Measurements from ENCODE around the gene KLF2. TPM values are rescaled to one million over a fixed set of nuclear protein-coding genes. Genes with fewer than 3 reads are reported as not detected.
A peak's percentile ranks its signal among the peaks of the same experiment; 100 is the strongest.

Gene KLF2
- total and polyA plus RNA-seq, 3 donors from 2014 or later, result 40.2 to 74.9 (median 42.4) TPM

DNA sequence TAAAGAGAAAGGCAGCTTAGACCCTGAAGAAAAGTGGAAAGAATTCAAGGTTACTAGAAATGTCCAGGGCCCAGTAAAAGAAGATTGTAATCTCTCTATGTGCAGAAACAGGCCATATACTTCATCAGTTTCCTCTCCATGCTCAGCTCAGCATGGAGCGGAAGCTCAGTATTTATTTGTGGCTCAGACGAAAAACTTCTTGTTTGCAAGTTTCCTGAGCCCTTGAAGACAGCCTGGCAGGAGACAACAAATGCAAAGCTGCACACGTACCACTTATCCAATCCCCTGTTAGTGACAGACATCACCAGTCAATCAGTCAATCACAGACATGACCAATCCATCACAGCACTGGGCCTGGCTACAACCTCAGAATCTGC, 8.1 kb upstream of the KLF2 start:
- H3K4me1 ChIP-seq, result peaks cover 32% of the 10 kb centered on the region
- no peaks in the 10 kb centered on the region for H3K36me3 ChIP-seq (ENCODE audit: low read depth, missing control alignments)
- intact Hi-C loops (cut with DNase I; ENCODE audit: low total_unique reads), result no loop called here
- no peak overlapping the region for H3K4me3 ChIP-seq
- no peak for TF ChIP-seq POLR2A (IDR thresholded peaks at IDR 0.05)
- TF ChIP-seq, protein P1, sequence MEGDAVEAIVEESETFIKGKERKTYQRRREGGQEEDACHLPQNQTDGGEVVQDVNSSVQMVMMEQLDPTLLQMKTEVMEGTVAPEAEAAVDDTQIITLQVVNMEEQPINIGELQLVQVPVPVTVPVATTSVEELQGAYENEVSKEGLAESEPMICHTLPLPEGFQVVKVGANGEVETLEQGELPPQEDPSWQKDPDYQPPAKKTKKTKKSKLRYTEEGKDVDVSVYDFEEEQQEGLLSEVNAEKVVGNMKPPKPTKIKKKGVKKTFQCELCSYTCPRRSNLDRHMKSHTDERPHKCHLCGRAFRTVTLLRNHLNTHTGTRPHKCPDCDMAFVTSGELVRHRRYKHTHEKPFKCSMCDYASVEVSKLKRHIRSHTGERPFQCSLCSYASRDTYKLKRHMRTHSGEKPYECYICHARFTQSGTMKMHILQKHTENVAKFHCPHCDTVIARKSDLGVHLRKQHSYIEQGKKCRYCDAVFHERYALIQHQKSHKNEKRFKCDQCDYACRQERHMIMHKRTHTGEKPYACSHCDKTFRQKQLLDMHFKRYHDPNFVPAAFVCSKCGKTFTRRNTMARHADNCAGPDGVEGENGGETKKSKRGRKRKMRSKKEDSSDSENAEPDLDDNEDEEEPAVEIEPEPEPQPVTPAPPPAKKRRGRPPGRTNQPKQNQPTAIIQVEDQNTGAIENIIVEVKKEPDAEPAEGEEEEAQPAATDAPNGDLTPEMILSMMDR (IDR thresholded peaks at IDR 0.05), result no peak
- 30 to 53% methylated on average over 3 of the region's 3 CpGs for WGBS, 2 donors
- H3K27me3 ChIP-seq, result no peaks in the 10 kb centered on the region
- no peaks in the 10 kb centered on the region for H3K9me3 ChIP-seq
- peak overlapping the region; percentile 50 to 78 for H3K27ac ChIP-seq
- DNase-seq, result peak; percentile 42

DNA sequence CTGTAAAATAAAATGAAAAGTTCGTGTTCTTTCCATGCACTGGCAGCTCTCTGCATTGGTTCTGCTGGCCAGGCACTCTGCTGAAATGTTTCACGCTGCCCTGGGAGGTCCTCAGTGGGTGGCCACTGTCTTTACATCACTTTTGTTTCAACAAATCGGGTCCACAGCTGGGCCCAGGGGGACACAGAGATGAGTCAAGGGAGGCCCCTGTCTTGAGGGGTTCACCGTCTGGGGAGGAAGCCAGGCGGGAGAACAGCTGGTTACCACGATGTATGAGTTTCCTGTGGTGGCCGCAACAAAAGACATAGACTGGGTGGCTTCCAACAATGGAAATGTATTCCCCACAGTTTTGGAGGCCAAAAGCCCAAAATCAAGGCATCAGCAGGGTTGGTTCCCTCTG, 5.1 kb upstream of the KLF2 start:
- Histone ChIP-seq H3K9me3 (no peaks in the 10 kb centered on the region), H3K36me3 (ENCODE audit: low read depth, missing control alignments) (no peaks in the 10 kb centered on the region), H3K27me3 (no peaks in the 10 kb centered on the region), H3K4me3 (no peak overlapping the region), H3K4me1 (peaks cover 42% of the 10 kb centered on the region), H3K27ac (no peak overlapping the region)
- intact Hi-C loops (cut with DNase I; ENCODE audit: low total_unique reads), result no loop called here
- WGBS, 2 donors, result 65 to 72% methylated on average over 7 of the region's 7 CpGs
- DNase-seq, result no peak
- TF ChIP-seq, protein P1 (IDR thresholded peaks at IDR 0.05), result no peak
- no peak for TF ChIP-seq POLR2A (IDR thresholded peaks at IDR 0.05)

DNA sequence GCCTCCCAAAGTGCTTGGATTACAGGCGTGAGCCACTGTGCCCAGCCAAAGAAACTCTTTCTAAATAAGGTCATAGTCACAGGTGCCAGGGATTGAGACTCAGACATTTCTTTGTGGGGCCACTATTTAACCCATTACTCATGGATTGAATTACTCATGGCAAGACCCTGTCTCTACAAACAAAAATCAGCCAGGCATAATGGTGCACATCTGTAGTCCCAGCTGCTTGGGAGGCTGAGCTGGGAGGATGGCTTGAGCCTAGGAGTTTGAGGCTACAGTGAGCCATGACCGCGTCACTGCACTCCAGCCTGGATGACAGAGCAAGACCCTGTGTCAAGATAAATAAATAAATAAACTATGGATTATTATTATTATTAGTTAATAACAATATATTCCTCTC, 3.6 kb upstream of the KLF2 start:
- H3K36me3 ChIP-seq (ENCODE audit: low read depth, missing control alignments), result no peaks in the 10 kb centered on the region
- H3K4me3 ChIP-seq, result no peak overlapping the region
- no peak for TF ChIP-seq POLR2A (IDR thresholded peaks at IDR 0.05)
- TF ChIP-seq, protein P1 (IDR thresholded peaks at IDR 0.05), result no peak
- intact Hi-C loops (cut with DNase I; ENCODE audit: low total_unique reads), result loop anchor here (10.0 kb wide), 1 partner anchor 66 kb away; no protein-coding TSS in a partner anchor
- no peaks in the 10 kb centered on the region for H3K27me3 ChIP-seq
- DNase-seq, result no peak
- 92 to 99% methylated on average over 3 of the region's 3 CpGs for WGBS, 2 donors
- H3K4me1 ChIP-seq, result peaks cover 32% of the 10 kb centered on the region
- H3K27ac ChIP-seq, result no peak overlapping the region
- no peaks in the 10 kb centered on the region for H3K9me3 ChIP-seq

DNA sequence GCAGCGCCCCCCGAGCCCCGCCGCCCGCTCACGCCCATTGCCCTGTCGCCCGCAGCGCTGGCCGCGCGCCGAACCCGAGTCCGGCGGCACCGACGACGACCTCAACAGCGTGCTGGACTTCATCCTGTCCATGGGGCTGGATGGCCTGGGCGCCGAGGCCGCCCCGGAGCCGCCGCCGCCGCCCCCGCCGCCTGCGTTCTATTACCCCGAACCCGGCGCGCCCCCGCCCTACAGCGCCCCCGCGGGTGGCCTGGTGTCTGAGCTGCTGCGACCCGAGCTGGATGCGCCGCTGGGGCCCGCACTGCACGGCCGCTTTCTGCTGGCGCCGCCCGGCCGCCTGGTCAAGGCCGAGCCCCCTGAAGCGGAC, 518 bp downstream of the KLF2 start:
- Histone ChIP-seq H3K4me3 (peak overlapping the region; percentile 94 to 96), H3K27ac (peak overlapping the region; percentile 96), H3K27me3 (no peaks in the 10 kb centered on the region), H3K4me1 (peaks cover 33% of the 10 kb centered on the region), H3K36me3 (ENCODE audit: low read depth, missing control alignments) (no peaks in the 10 kb centered on the region), H3K9me3 (no peaks in the 10 kb centered on the region)
- no peak for TF ChIP-seq POLR2A (IDR thresholded peaks at IDR 0.05)
- TF ChIP-seq, protein P1 (IDR thresholded peaks at IDR 0.05), result no peak
- intact Hi-C loops (cut with DNase I; ENCODE audit: low total_unique reads), result loop anchor here (10.0 kb wide), 1 partner anchor 70 kb away; no protein-coding TSS in a partner anchor
- peak; percentile 40 for DNase-seq
- WGBS, 2 donors, result 1% methylated on average over 46 of the region's 52 CpGs; no CpG with 5 or more reads in 1 of the 2 donors
